ENCODE data around the gene CRADD. TPM values are rescaled to one million over a fixed set of nuclear protein-coding genes. Genes with fewer than 3 reads are reported as not detected.
"Not testable (repeated sequence)": the region's sequence is repeated elsewhere in the genome, so short reads cannot be mapped to it uniquely, and the experiment has no call there.

The CRADD gene
- total RNA-seq, 1 donor = 17.2 TPM

DNA sequence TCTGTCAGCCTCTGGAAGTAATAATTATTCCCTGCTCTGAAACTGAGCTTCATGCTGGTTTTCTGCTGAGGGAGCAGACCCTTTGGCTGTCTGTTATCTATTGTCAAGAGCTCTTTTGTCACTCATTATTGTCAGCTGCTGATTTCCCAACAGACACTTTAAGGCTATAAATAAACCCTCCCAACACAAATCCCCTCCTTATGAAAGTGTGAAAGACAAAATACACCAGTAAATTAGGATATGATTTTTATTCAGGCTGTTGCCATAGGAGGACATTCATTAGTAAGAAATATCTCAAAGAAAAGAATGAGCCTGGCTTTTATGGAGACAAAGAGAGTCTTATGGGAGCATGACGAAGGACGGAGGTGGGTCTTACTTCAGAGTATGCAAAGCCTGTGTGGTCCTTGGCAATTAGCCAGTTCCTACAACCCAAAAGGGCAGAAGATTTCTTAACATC, 180.8 kb downstream of the CRADD start:
- no peak for DNase-seq (ENCODE audit: low read depth in 2 of 3, low spot score in 2 of 3)

DNA sequence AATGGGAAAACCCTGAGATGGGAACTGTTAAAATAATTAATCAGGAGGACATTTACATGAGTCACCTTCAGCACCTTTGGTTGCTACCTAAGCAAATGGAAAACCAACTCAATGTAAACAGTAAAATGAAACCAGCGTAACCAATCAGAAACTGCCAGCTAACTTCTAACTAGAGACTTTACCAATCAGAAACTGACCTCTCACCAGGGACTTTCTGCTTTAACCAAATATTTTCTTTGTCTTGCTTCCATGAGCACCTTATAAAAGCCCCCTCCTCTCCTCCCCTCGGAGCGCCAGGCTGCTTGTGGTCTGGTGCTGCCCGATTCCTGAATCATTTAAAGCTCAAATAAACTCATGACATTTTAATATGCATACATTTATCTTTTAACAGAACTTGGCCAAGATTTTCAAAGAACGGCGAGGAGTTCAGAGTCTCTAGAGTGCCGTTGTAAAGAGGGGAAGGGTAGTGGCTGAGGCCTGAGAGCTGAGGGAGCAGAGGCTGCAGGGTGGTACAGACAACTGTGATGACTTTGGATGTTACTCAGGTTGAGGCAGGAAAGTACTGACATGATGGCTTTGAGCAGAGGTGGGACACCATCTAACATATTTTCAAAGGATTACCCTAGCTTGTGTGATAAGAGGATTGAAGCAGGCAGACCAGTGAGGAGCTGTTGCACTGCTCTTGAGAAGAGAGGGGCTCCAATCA, 183.6 kb downstream of the CRADD start:
- DNase-seq (ENCODE audit: low read depth in 2 of 3, low spot score in 2 of 3) = no peak

DNA sequence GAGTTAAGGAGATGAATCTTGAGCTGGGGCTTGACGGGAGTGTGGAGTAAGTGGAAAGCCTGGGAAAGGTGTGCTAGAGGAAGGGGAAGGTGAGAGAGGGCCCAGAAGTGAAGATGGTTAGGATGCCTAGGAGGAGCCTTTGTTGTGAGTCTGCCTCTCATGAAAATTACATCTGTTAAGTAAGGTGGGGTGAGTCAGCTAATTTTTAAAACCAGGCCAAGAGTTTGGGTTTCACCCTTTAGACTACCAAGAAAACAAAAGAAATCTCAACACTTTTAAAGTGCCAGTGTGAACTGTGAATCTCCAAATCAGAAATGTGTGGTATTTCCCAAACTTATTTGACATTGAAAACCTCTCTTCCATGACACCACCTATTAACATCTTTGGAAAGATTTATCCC, 185.2 kb downstream of the CRADD start:
- no peak for DNase-seq (ENCODE audit: low read depth in 2 of 3, low spot score in 2 of 3)

DNA sequence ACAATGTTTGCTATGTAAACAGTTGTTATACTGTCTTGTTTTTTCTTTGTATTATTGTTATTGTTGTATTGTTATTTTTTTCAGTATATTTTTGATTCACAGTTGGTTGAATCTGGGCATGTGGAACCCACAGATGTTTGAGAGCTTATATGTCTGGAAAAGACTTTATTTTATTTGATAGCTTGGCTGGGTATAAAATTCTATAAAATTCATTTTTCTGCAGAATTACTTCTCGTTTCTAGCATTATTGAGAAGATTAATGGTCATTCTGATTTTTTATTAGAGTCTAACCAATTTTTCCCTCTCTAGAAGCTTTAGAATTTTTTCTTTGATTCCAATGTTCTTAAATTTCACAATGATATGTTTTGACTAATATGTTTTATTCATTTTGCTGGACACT, 188.6 kb downstream of the CRADD start:
- no peak for DNase-seq (ENCODE audit: low read depth in 2 of 3, low spot score in 2 of 3)

DNA sequence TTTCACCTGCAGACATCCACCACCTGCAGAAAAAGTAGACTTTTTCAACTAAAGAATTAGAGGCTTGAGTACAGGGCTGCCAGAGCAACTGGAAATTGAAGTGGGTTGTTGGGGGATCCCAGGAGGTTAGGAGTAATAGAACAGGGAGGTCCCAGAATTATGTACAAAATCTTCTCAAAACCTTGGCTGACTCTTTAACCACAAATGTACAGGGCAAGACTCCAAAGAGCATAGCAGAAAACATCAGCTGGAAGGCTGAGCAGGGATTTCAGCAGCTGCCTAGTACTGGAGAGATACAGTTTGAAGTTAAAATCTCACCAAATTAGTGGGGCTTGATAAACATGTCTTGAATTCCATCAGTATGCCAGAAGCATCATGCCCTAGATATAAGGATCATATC, 191.6 kb downstream of the CRADD start:
- no peak for DNase-seq (ENCODE audit: low read depth in 2 of 3, low spot score in 2 of 3)

DNA sequence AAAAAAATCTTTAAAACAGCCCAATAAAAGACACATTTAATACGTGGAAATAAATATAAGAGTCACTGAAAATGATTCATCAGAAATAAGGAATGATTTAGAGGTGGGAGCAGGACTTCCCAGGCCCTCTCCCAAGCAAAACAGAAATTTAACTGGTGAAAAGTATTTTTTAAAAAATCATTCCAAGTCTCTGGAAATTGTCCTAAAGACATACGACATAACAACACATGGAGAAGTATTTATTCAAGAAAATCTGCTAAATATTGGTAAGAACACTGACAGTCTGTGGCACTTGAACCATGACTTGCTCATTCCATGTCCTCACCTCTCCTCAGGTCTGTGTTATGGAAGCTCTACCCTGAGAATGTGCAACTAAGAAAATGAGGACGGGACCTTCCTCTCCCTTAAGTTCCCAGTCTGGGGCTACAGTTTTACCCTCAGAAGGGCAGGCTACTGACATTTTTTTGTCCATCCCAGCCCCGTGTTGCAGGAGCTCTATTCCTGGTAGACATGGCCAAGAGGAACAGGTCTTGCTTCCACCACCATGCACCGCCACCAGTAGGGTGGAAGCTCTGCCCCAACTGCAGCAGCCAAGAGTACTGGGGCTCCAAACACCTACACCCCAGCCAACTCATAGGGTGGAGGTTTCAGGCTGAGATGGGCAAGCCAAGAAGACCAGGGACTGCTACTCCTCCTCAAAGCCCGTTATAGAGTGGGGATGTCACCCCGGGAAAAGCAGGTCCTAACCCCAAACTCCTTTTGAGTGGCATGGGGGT, 193.0 kb downstream of the CRADD start:
- no peak for DNase-seq (ENCODE audit: low read depth in 2 of 3, low spot score in 2 of 3)

DNA sequence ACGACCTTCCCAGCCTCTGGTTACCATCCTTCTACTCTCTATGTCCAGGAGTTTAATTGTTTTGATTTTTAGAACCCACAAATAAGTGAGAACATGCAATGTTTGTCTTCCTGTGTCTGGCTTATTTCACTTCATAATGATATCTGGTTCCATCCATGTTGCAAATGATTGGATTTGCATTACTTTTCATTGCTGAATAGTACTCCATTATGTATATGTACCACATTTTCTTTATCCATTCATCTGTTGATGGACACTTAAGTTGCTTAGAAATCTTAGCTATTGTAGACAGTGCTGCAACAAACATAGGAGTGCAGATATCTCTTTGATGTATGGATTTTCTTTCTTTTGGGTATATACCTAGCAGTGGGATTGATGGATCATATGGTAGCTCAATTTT, 194.4 kb downstream of the CRADD start:
- not testable (repeated sequence) for DNase-seq (ENCODE audit: low read depth in 2 of 3, low spot score in 2 of 3)

DNA sequence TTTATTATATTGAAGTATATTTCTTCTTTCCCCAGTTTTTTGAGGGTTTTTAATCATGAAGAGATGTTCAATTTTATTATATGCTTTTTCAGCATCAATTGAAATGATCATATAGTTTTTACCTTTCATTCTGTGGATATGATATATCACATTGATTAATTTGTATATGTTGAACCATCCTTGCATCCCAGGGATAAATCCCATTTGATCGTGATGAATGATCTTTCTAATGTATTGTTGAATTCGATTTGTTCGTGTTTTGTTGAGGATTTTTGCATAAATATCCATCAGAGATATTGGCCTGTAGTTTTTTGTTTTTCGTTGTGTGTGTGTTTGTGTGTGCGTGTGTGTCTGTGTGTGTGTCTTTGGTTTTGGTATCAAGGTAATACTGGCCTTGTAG, 196.4 kb downstream of the CRADD start:
- DNase-seq (ENCODE audit: low read depth in 2 of 3, low spot score in 2 of 3) = no peak

DNA sequence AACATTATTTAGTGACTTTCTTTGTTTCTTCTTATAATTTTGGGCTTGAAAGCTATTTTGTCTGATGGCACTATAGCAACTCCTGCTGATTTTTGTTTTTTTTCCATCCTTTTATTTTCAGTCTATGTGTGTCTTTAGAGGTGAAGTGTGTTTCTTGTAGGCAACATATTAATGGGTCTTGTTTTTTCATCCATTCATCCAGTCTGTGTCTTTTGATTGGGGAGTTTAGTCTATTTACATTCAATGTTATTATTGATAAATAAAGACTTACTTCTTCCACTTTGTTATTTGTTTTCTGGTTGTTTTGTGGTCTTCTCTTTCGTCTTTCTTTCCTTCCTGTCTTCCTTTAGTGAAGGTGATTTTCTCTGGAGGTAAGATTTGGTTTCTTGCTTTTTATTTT, 198.0 kb downstream of the CRADD start:
- no peak for DNase-seq (ENCODE audit: low read depth in 2 of 3, low spot score in 2 of 3)

DNA sequence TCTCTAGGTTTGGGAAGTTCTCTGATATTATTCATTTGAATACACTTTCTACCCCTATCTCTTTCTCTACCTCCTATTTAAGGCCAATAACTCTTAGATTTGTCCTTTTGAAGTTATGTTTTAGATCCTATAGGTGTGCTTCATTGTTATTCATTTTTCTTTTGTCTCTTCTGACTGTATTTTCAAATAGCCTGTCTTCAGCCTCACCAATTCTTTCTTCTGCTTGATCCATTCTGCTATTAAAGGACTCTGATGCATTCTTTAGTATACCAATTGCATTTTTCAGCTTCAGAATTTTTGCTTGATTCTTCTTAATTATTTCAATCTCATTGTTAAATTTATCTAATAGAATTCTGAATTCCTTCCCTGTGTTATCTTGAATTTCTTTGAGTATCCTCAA, 199.2 kb downstream of the CRADD start:
- no peak for DNase-seq (ENCODE audit: low read depth in 2 of 3, low spot score in 2 of 3)

DNA sequence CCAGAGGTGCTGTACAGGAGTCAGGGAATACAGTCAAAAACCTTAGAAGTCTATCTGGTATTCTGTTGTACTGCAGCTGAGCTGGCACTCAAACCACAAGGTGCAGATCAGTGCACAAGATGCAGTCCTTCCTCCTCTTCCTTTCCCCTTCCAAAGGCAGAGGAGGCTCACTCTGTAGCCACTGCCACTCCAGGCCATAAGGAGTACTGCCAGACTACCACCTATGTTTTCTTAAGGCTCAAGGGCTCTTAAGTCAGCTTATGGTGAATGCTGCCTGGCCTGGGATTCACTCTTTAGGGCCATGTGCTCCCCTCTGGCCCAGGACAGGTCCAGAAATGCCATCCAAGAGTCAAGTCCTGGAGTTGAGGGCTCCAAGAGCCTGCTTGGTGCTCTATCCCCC, 200.3 kb downstream of the CRADD start:
- no peak for DNase-seq (ENCODE audit: low read depth in 2 of 3, low spot score in 2 of 3)

DNA sequence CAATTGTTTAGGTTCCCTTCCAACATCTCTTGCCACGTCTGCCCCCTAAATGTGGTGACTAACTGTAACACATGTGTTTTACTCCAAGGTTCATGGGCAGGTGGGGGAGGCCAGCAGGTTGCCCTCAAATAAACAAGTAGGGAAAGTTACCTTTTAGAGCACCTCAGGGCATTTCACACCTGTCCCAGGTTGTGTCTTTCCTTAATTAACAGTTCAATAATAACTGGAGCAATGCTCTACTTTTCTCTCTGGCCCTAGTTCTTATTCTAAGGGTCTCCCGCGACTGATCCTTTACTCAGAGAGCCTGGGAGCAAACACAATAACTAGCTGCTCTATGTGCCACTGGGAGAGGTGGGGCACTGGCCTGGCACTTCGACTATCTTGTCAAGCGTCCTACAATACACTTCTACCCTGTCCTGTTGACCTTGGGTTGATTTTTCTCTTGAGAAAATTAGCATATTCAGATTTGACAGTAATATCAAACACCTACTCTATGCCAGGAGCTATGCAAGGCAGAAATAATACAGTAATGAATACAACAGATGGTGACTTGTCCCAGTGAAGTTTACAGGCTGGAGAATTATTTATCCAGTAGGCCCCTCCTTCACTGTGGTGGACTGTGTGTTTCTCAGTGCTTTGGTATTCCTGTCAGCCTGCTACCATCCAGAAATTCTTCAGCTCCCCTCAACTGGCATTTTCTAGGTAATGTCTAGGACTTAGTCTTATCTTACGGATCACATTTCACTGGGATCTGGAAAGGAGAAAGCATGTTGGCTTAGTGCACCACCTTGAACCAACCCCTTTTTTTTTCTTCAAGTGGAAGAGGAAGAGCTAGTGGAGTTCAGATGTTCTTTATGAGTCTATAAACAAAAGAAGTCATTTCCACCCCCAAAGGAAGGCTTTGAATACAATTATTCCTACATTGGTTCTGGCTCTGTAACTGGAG, 202.6 kb downstream of the CRADD start:
- DNase-seq (ENCODE audit: low read depth in 2 of 3, low spot score in 2 of 3) = no peak

DNA sequence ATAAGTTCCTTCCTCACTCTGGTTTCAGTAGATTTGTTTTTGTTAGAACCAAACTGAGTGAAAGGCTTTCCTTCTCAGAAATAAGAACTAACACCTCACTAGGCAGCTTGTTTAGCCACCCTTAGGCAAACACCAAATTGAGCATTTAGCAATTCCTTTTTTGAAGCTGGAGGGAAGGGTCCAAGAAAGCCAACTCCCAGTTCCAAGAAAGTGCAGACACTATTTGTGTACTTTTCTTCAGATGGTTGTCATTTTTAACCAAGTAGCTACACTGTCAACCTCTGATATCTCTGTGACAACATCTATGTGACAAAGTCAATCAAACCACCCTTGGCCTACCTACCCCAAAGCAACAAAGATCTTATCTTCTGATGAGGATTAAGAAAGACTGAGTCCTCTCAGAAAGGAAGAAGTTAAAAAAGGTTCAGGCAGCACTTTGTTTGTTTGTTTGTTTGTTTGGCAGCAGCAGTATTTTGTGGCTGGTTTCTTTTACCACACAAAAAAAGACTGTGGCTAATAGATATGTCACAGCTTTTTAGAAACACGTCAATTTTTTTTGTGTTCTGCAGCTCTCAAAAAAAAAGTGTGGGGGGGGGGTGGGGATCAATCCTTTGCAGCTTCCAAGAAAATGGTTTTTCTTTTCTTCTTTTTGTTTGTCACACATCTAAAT, 203.8 kb downstream of the CRADD start:
- DNase-seq (ENCODE audit: low read depth in 2 of 3, low spot score in 2 of 3) = no peak

DNA sequence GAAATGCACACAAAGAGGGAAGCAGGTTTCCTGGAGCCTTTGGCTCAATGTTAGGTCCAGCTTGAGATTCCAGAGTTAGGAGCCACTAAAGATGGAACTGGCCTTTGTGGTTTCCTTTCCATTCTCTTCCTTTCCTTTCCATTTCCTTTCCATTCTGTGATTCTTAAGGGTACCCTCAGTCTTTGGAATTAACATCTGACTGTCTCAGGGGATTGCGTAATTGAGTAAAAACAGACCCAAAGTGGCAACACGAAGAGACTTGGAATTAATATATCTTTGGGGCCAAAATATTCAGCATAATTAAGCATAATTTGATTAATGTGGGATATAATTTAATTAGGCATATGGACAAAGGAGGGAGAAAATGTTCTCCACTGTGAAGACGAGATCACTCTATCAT, 205.6 kb downstream of the CRADD start:
- no peak for DNase-seq (ENCODE audit: low read depth in 2 of 3, low spot score in 2 of 3)

DNA sequence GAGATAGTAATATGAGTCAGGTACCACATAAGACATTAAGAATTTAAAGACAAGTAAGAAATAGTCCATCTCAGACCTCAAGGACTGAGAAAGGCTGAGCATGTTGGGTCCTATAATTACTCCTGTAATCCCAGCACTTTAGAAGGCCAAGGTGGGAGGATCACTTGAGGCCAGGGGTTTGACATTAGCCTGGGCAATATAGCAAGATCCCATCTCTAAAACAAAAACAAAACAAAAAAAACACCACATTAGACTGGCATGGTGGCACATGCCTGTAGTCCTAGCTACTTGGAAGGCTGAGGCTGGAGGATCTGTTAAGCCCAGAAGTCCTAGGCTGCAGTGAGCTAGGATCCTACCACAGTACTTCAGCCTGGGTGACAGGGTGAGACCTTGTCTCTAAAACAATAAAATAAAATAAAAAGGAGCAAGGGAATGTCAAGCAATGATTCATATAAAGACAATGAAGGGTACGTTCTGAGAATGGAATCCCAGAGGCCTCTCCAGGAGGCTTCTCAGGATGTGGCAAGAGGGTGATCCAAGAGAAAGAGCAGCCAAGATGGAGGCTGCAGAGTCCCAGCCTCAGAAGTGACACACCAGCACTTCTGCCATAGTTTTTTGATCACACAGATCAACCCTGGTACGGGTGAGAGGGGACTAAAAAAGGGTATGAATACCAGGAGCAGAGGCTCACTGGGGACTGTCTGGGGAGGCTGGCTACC, 206.4 kb downstream of the CRADD start:
- DNase-seq (ENCODE audit: low read depth in 2 of 3, low spot score in 2 of 3) = no peak

DNA sequence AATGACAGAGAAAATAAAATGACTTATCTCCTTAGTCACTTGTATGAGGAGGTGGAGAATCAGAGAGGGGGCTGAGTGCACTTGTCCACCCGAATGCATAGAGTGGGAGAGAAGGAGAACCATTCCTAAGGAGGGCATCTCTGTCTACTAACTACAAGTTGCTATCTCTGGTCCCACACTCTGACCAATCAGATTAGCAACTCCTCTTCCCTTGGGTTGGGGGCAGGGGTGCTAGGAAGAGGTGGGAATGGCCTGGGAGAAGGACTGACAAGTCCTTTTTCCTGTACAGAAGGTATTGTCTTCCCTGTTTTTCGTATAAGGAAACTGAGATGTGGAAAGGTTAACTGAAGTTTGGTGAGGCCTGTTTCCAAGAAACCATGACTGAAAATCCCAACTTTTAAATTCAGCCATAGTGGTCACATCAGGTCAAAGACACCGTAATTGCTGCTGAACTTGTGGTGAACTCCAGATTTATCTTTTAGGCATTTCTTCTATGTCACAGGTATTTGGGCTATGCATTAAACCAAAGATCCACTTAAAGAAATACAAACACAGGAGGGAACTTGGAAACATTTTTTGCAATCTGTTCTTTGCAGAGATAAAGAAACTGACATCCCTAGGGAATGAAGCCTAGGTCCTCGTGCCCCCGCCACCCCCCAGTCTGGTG, 207.8 kb downstream of the CRADD start:
- no peak for DNase-seq (ENCODE audit: low read depth in 2 of 3, low spot score in 2 of 3)

DNA sequence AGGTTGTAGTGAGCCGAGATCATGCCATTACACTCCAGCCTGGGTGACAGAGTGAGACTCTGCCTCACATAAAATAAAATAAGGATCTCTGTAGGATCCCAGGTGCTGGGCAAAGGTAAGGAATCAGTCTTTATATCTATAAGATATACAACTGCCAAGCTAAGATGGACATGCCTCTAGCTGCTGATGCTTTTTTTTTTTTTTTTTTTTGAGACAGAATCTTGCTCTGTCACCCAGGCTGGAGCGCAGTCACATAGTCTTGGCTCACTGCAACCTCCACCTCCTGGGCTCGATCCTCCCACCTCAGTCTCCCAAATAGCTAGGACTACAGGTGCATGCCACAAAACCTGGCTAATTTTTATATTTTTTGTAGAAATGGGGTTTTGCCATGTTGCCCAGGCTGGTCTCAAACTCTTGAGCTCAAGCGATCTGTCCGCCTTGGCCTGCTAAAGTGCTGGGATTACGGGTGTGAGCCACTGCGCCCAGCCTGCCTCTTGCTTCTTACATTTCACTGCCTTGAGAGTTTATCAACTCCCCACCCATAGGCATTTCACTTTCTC, 208.9 kb downstream of the CRADD start:
- DNase-seq (ENCODE audit: low read depth in 2 of 3, low spot score in 2 of 3) = not testable (repeated sequence)

DNA sequence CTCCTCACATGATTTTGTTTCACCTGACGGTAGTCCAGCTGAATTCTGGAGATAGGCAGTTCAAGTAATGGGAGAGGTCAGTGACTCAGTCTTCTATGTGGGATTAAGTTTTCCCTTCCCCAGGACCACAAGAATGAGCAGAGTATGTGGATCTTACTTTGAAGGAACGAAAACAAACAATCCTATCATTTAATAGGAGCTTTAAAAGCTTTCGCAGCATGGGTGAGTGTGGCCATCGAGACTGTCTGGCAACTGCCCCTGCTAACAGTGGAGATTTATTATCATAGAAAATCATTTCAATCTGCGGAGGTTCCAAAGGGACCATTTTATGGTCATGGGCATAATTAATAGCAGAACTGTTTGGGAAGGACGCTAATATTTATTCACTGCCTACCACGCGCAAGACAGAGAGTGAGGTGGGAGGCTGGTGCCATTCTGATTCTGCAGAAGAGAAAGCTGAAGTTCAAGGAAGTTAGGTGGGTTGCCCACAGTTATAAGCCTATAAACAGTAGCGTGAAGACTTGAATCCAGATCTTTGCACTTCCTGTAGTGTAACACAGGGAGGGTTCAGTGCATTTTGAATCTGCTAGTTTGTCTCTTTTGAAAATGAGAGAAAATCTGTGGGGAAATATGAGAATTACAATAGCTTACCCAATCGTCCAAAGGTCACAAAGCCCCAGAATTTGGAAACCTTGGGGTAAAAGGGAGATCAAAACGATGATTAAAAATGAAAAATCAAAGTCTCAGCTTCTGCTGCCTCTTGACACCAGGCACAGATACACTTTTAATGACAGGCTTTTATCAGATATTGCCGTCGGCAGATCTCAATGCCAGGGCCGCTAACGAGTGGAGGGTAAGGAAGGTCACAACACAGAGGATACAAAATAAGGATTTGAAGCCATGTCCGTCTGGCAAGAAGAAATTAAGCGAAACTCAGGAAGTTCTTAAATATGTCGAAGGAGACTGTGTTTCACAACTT, 209.6 kb downstream of the CRADD start:
- no peak for DNase-seq (ENCODE audit: low read depth in 2 of 3, low spot score in 2 of 3)

All from hematopoietic multipotent progenitor cell (in vitro differentiated cells).